GM18520 (cell line): Measurements from ENCODE around the gene TNFAIP1.
"Not testable (repeated sequence)": the region's sequence is repeated elsewhere in the genome, so short reads cannot be mapped to it uniquely, and the experiment has no call there.

Experiments
- ATAC-seq: cut with Tn5 transposase; IDR thresholded peaks from one replicate; pipeline ENCODE4 v1.9.1; 2021; ENCODE audit not compliant: unreplicated experiment

Gene TNFAIP1

GRCh38 chr17:28324781-28325180 is 10.8 kb upstream of the TNFAIP1 start:
- ATAC-seq: no peak

- no peak for ATAC-seq
Observed at GRCh38 chr17:28325211-28325610, 10.3 kb upstream of the TNFAIP1 start.

- no peak for ATAC-seq
Observed at GRCh38 chr17:28326114-28326513, 9.4 kb upstream of the TNFAIP1 start.

- ATAC-seq: peak; percentile 43
Observed at GRCh38 chr17:28327031-28327607, 8.4 kb upstream of the TNFAIP1 start.

GRCh38 chr17:28327709-28328108 is 7.9 kb upstream of the TNFAIP1 start:
- ATAC-seq: no peak

GRCh38 chr17:28328325-28328724 is 7.2 kb upstream of the TNFAIP1 start:
- ATAC-seq: no peak

- no peak for ATAC-seq
Observed at GRCh38 chr17:28330671-28331070, 4.9 kb upstream of the TNFAIP1 start.

GRCh38 chr17:28331891-28332420 is 3.6 kb upstream of the TNFAIP1 start:
- ATAC-seq: no peak

GRCh38 chr17:28333083-28333746 is 2.3 kb upstream of the TNFAIP1 start:
- ATAC-seq: no peak

GRCh38 chr17:28334171-28334570 is 1.4 kb upstream of the TNFAIP1 start:
- ATAC-seq: no peak

- no peak for ATAC-seq
Observed at GRCh38 chr17:28334666-28335200, 828 bp upstream of the TNFAIP1 start.

GRCh38 chr17:28335959-28336871 is 654 bp downstream of the TNFAIP1 start:
- no peak for ATAC-seq

GRCh38 chr17:28338056-28338768 is 2.7 kb downstream of the TNFAIP1 start:
- ATAC-seq: no peak

GRCh38 chr17:28338769-28339212 is 3.2 kb downstream of the TNFAIP1 start:
- not testable (repeated sequence) for ATAC-seq

- no peak for ATAC-seq
Observed at GRCh38 chr17:28339431-28339830, 3.9 kb downstream of the TNFAIP1 start.

GRCh38 chr17:28340374-28340773 is 4.8 kb downstream of the TNFAIP1 start:
- no peak for ATAC-seq

GRCh38 chr17:28341516-28341915 is 6.0 kb downstream of the TNFAIP1 start:
- ATAC-seq: no peak

- ATAC-seq: no peak
Observed at GRCh38 chr17:28342313-28342712, 6.8 kb downstream of the TNFAIP1 start.

GRCh38 chr17:28343491-28343932 is 8.0 kb downstream of the TNFAIP1 start:
- no peak for ATAC-seq

GRCh38 chr17:28344011-28344410 is 8.4 kb downstream of the TNFAIP1 start:
- no peak for ATAC-seq
